HepG2 (cell line): ENCODE measurements around the gene RAD18. TPM values are rescaled to one million over a fixed set of nuclear protein-coding genes. Genes with fewer than 3 reads are reported as not detected.

ENCODE experiments used
- CREM ChIP-seq, 2 experiments: sonication (generic) in 1 of 2; formaldehyde crosslinking in 1 of 2; IDR thresholded peaks; 2 replicates each; pipeline versions ENCODE4 v1.4.0 to v1.6.1; 2016 to 2020; ENCODE audit warnings: antibody characterized with exemption in 1 of 2, mild to moderate bottlenecking in 1 of 2, missing genetic modification reagents in 1 of 2
- FOXA3 ChIP-seq: IDR thresholded peaks from 2 replicates; pipeline ENCODE4 v1.6.1; 2016; ENCODE audit warnings: missing genetic modification reagents, missing compliant biosample characterization
- GZF1 ChIP-seq: sonication (generic); formaldehyde crosslinking; IDR thresholded peaks from 2 replicates; pipeline ENCODE4 v1.5.1; 2020; ENCODE audit warnings: mild to moderate bottlenecking, missing genetic modification reagents
- HNF4A ChIP-seq: sonication (generic); formaldehyde crosslinking; IDR thresholded peaks from 2 replicates; pipeline ENCODE4 v1.4.0; 2020; ENCODE audit warnings: missing genetic modification reagents
- KDM5A ChIP-seq: fragments of 200-600 bp; sonication (generic); IDR thresholded peaks from 2 replicates; pipeline ENCODE4 v1.7.0; 2018; ENCODE audit warnings: antibody characterized with exemption, mild to moderate bottlenecking, low read length, borderline replicate concordance
- MEIS2 ChIP-seq: sonication (generic); formaldehyde crosslinking; IDR thresholded peaks from 2 replicates; pipeline ENCODE4 v1.9.0; 2021; ENCODE audit warnings: mild to moderate bottlenecking, missing genetic modification reagents
- MXI1 ChIP-seq: IDR thresholded peaks from 3 replicates; pipeline ENCODE4 v1.6.1; 2012; ENCODE audit warnings: low read depth, low read length, inconsistent platforms, borderline replicate concordance
- NFATC3 ChIP-seq: sonication (generic); formaldehyde crosslinking; IDR thresholded peaks from 2 replicates; pipeline ENCODE4 v1.5.1; 2020; ENCODE audit warnings: mild to moderate bottlenecking, missing genetic modification reagents
- NR2C2 ChIP-seq: sonication (generic); formaldehyde crosslinking; IDR thresholded peaks from 2 replicates; pipeline ENCODE4 v1.4.0; 2020; ENCODE audit warnings: missing genetic modification reagents, mild to moderate bottlenecking, moderate library complexity, borderline replicate concordance
- NR2F6 ChIP-seq, 2 experiments: IDR thresholded peaks; 2 replicates each; pipeline ENCODE4 v1.6.1; 2016; ENCODE audit warnings: antibody characterized with exemption in 1 of 2, mild to moderate bottlenecking in 1 of 2
- RARA ChIP-seq: IDR thresholded peaks from 2 replicates; pipeline ENCODE4 v1.6.1; 2016; ENCODE audit warnings: missing genetic modification reagents, missing compliant biosample characterization
- SAFB2 ChIP-seq: sonication (generic); formaldehyde crosslinking; IDR thresholded peaks from 2 replicates; pipeline ENCODE4 v1.5.1; 2020; ENCODE audit warnings: missing genetic modification reagents, low read depth, mild to moderate bottlenecking, borderline replicate concordance
- TCF7 ChIP-seq: sonication (generic); IDR thresholded peaks from 2 replicates; pipeline ENCODE4 v1.6.1; 2016; ENCODE audit warnings: antibody characterized with exemption, low read depth
- TGIF2 ChIP-seq: IDR thresholded peaks from 2 replicates; pipeline ENCODE4 v1.6.1; 2016; ENCODE audit warnings: control low read depth, missing compliant biosample characterization
- ZBTB21 ChIP-seq: sonication (generic); formaldehyde crosslinking; IDR thresholded peaks from 2 replicates; pipeline ENCODE4 v1.4.0; 2020; ENCODE audit warnings: missing genetic modification reagents
- ZBTB25 ChIP-seq: IDR thresholded peaks from 2 replicates; pipeline ENCODE4 v1.6.1; 2018; ENCODE audit warnings: missing genetic modification reagents
- ZNF343 ChIP-seq: sonication (generic); formaldehyde crosslinking; IDR thresholded peaks from 2 replicates; pipeline ENCODE4 v1.4.0; 2020; ENCODE audit warnings: mild to moderate bottlenecking, missing genetic modification reagents
- ZNF530 ChIP-seq: sonication (generic); formaldehyde crosslinking; IDR thresholded peaks from 2 replicates; pipeline ENCODE4 v1.5.0; 2020; ENCODE audit warnings: low read depth, mild to moderate bottlenecking, missing genetic modification reagents
- ZNF563 ChIP-seq: sonication (generic); formaldehyde crosslinking; IDR thresholded peaks from 2 replicates; pipeline ENCODE4 v1.8.0; 2022; ENCODE audit warnings: mild to moderate bottlenecking, moderate library complexity, missing genetic modification reagents
- ZNF619 ChIP-seq: sonication (generic); formaldehyde crosslinking; IDR thresholded peaks from 2 replicates; pipeline ENCODE4 v1.4.0; 2020; ENCODE audit warnings: mild to moderate bottlenecking, missing genetic modification reagents
- ZNF749 ChIP-seq: sonication (generic); formaldehyde crosslinking; IDR thresholded peaks from 2 replicates; pipeline ENCODE4 v1.8.0; 2022; ENCODE audit warnings: mild to moderate bottlenecking, missing genetic modification reagents, moderate library complexity, borderline replicate concordance
- ZSCAN22 ChIP-seq: sonication (generic); formaldehyde crosslinking; IDR thresholded peaks from 2 replicates; pipeline ENCODE4 v1.4.0; 2020; ENCODE audit warnings: mild to moderate bottlenecking, missing genetic modification reagents
- polyA plus RNA-seq, 8 experiments: library from polyadenylated mRNA; depleted of rRNA in 3 of 8; stranded (reverse) in 7 of 8; unstranded in 1 of 8; fragments of >200 nt; fragmentation: Illumina TruSeq in 4 of 8; extraction: Trizol in 4 of 8; gene quantifications; 2 replicates each; pipeline versions ENCODE4 v1.2.1 to v1.2.3, GENCODE V29; 2011 to 2016; ENCODE audit warnings: low read depth in 4 of 8, missing spikeins in 1 of 8, mixed read lengths in 1 of 8; ENCODE audit not compliant: insufficient read depth in 1 of 8
- total RNA-seq, 5 experiments: library from RNA; depleted of rRNA; stranded (reverse); fragments of >200 nt; fragmentation: Illumina TruSeq; extraction: Trizol; gene quantifications; 2 replicates each; pipeline ENCODE4 v1.2.3, GENCODE V29; 2016; ENCODE audit warnings: low read depth in 1 of 5
- TF ChIP-seq, protein P1 (sequence below): sonication (generic); formaldehyde crosslinking; IDR thresholded peaks from 2 replicates; pipeline ENCODE4 v1.8.1; 2023; ENCODE audit warnings: mild to moderate bottlenecking, moderate library complexity, missing genetic modification reagents
- TF ChIP-seq, protein P2 (sequence below): IDR thresholded peaks from 2 replicates; pipeline ENCODE4 v1.4.0; 2020; ENCODE audit warnings: mild to moderate bottlenecking, missing genetic modification reagents

RAD18 gene
- total and polyA plus RNA-seq, 2 of the 13 experiments (the other 11 are each of a cell fraction or from before 2014, with no cell fraction given), result 5.9 to 20.7 TPM

DNA sequence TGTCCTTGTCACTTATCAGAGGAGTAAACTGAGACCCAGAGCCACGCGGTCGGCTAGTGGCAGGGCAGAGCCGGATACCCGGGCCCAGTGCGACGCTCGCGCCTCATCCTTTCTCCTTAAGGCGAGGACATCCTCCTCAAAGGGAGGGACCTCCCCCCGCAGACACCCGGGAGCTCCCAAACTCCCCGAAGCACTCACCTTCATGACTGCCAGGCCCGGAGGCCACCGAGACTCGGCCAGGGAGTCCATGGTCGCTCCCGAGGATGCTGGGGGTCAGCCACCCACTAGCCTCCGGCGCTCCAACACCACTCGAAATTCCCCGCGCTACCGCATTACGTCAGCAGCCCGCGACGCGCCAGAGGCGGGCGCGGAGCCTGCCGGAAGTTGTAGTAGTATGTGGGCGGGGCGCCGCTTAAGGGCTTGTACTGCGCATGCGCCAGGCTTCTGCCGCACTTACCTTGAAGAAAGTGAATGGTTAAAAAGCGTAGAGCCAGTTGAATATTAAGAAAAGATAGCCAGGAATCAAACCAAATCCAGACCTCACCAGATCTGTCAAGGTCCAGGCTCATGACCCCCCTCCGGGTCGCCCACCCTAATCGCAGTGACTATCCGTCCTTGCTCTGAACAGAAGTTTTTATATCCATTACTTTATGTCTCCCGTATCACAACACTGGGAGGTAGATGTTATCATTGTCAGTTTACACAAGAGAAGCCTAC is at the start of gene RAD18 (continued):
- TF ChIP-seq MEIS2 (no peak), KDM5A (peak; percentile 95), ZNF563 (no peak), ZNF343 (no peak), FOXA3 (CRISPR knock-in tag) (0 out of 2 replicates have a peak, but pooled peaks have one; percentile 22), NFATC3 (CRISPR knock-in tag) (no peak), ZSCAN22 (no peak), GZF1 (CRISPR knock-in tag) (0 out of 2 replicates have a peak, but pooled peaks have one; percentile 21), ZNF530 (CRISPR knock-in tag) (no peak), ZBTB21 (CRISPR knock-in tag) (0 out of 2 replicates have a peak, but pooled peaks have one; percentile 35), ZNF749 (CRISPR knock-in tag) (peak; percentile 73; the same call in 1 of the 2 replicates), TCF7 (no peak), TGIF2 (CRISPR knock-in tag) (peak; percentile 89; the same call in 1 of the 2 replicates), ZBTB25 (CRISPR knock-in tag) (no peak), MXI1 (peak; percentile 89; the same call in 2 of the 3 replicates), CREM (IDR thresholded peaks at IDR 0.05) (peak; percentile 99), CREM (CRISPR knock-in tag; IDR thresholded peaks at IDR 0.05) (peak; percentile 93), ZNF619 (CRISPR knock-in tag) (peak; percentile 50; the same call in 1 of the 2 replicates), SAFB2 (CRISPR knock-in tag) (peak; percentile 40; the same call in 1 of the 2 replicates), HNF4A (CRISPR knock-in tag) (no peak), NR2C2 (CRISPR knock-in tag) (peak; percentile 57; the same call in 1 of the 2 replicates), NR2F6 (IDR thresholded peaks at IDR 0.05) (peak; percentile 21; the same call in 1 of the 2 replicates), NR2F6 (CRISPR knock-in tag; IDR thresholded peaks at IDR 0.05) (no peak; the same call in 1 of the 2 replicates), RARA (CRISPR knock-in tag) (no peak)
- TF ChIP-seq, protein P1, sequence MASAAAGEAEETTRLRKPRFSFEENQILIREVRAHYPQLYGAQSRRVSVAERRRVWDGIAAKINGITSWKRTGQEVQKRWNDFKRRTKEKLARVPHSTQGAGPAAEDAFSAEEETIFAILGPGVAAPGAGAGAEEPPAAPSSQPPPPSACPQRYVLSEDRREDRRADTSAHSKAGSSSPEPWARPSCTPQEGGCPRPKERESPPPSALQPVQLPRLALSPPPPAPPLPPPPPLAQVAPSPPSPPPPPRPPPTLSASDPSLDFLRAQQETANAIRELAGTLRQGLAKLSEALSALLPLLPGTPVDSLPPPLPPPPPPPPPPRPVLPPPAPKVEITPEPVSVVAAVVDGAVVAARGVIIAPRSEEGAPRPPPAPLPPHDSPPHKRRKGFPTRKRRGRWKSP (CRISPR knock-in tag), result peak; percentile 51; the same call in 1 of the 2 replicates
- TF ChIP-seq, protein P2, sequence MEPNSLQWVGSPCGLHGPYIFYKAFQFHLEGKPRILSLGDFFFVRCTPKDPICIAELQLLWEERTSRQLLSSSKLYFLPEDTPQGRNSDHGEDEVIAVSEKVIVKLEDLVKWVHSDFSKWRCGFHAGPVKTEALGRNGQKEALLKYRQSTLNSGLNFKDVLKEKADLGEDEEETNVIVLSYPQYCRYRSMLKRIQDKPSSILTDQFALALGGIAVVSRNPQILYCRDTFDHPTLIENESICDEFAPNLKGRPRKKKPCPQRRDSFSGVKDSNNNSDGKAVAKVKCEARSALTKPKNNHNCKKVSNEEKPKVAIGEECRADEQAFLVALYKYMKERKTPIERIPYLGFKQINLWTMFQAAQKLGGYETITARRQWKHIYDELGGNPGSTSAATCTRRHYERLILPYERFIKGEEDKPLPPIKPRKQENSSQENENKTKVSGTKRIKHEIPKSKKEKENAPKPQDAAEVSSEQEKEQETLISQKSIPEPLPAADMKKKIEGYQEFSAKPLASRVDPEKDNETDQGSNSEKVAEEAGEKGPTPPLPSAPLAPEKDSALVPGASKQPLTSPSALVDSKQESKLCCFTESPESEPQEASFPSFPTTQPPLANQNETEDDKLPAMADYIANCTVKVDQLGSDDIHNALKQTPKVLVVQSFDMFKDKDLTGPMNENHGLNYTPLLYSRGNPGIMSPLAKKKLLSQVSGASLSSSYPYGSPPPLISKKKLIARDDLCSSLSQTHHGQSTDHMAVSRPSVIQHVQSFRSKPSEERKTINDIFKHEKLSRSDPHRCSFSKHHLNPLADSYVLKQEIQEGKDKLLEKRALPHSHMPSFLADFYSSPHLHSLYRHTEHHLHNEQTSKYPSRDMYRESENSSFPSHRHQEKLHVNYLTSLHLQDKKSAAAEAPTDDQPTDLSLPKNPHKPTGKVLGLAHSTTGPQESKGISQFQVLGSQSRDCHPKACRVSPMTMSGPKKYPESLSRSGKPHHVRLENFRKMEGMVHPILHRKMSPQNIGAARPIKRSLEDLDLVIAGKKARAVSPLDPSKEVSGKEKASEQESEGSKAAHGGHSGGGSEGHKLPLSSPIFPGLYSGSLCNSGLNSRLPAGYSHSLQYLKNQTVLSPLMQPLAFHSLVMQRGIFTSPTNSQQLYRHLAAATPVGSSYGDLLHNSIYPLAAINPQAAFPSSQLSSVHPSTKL, result peak; percentile 45; the same call in 1 of the 2 replicates
